SK-N-DZ (cell line): ENCODE results near the gene CHST4. TPM values are rescaled to one million over a fixed set of nuclear protein-coding genes. Genes with fewer than 3 reads are reported as not detected.
A peak's percentile ranks its signal among the peaks of the same experiment; 100 is the strongest.
"Not testable (repeated sequence)": the region's sequence is repeated elsewhere in the genome, so short reads cannot be mapped to it uniquely, and the experiment has no call there.

Experiments
- DNase-seq: peaks from one replicate; pipeline ENCODE4 v3.0.0-alpha.2; 2015; ENCODE audit warnings: low spot score
- polyA plus RNA-seq, 2 experiments: library from polyadenylated mRNA; depleted of rRNA; stranded (reverse); fragments of >200 nt; gene quantifications; 2 replicates each; pipeline ENCODE4 v1.2.3, GENCODE V29; 2014

CHST4 gene
- polyA plus RNA-seq (2014; cell fraction: cytosol; rRNA removed): not detected in 2 replicates
- not detected in 2 replicates for polyA plus RNA-seq (2014; cell fraction: nucleus; rRNA removed)

DNA sequence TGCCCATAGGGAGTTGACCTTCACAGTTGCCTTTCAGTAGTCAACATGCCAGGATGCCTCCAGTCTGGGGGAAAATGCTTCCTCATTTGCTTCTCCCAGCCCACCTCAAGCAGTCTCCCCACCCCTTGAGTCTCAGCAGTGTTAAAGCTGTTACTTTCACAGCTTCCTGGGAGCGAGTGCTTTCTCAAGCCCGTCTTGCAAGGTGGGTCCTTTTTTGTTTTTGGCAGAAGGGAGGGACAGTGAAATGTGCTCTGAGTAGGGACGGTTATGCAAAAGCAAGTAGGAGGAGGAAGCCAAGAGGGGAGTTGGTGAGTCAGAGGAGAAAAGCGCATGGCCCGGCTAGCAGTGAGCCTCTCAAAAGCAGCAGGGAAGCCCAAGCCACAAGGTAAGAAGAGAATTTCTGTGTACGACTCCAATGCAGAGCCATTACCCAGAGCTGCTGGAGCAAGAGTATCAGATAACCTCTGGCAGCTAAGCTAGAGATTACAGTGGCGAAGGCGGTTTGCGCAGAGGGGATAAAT lies at the start of gene CHST4:
Gene CHST4 (plus strand): TSS at position 316 of the 521 bp plus-strand sequence. CDS start 10,252 bp downstream, outside the sequence.
- no peak for DNase-seq

DNA sequence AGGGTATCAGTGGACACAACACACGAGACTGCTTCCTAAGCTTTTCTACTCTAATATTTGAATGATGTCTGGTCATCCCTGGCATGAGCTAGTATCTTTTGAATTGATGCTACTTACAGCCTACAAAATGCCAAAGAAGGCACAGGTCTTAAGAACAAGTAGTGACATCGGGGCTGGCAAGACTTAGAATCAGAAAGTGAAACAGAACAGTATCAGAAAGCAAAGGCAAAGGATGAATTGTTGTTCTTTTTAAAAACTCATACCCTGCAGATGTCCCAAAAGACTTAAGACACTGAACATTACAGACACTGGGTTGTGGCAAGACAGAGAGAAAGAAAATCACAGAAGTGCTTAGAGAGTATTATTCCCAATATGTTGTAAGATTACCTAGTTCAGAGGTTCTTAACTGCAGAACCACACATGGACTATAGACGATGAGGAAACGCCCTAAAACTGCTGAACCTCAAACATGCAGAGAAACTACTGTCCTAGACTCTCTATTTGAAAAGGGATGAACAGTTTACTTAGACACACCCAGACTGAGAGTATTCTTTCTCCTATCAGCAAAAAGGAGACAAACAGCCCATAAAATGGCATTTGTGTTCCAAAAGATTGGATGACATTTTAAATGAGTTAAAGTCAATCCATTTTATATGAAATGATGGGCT lies 49.6 kb upstream of the CHST4 start:
- no peak for DNase-seq

GRCh38 chr16:71479420-71479819 lies 46.8 kb upstream of the CHST4 start:
- DNase-seq: peak; percentile 13

DNA sequence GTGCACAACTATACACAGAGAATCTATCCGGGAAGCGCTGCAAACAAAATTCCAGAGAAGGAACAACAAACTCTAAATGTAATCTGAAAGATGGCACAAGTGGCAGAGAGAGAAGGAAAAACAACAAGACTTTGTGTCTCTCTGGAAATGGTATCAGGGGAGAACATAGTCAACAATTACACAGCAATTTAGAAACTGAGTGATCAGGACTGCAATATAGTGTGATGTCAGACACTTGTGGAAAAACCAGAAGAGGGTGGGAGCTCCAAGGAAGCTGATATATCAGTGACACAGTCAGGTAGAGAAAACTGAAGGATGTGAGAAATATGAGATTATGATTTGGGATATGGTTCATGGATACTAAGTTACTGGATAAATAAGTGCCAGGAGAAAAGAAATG lies 45.3 kb upstream of the CHST4 start:
- no peak for DNase-seq

- no peak for DNase-seq
Measured at GRCh38 chr16:71482569-71482968, 43.7 kb upstream of the CHST4 start.

DNA sequence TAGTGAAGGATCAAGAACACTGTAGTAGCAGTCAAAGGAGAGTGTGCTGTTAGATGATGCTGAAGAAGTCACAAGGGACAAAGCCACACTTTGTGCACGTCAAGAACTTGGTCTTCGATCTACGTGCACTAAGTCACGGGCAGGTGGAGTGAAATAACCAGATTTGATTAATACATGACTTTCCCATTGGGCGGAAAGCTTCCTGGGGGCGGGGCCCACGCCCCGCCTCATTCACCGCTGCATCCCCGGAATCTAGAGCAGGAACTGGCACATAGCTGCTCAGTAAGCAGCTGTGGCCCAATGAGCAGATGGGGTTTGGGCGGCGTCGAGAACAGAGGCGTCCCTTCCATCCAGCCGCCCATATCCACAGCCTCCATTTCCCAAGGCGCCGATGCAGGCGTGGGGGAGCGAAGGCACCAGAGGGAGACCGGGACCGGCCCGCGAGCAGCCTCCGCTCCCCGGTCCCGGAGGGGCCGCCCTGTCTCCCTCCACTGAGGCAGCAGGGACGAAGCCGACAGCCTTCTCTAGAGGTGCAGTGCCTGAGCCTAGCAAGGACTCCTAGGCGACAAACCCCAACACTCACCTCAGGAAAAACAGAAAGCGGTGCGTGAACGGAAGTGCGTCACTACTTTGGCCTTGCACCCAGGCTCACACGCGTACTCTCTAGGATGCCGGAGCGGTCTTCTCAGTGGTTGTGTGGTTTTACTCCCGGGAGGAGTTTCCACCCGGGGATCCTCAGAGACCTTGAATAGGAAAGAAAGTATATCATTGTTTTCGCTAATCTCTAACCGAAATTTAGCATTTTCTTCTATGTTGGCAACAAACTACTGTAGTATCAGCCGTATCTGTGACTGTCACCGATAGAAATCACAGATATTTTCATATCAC lies 42.0 kb upstream of the CHST4 start:
- peak; percentile 91 for DNase-seq

GRCh38 chr16:71489122-71489521 lies 37.1 kb upstream of the CHST4 start, which contains the start of gene ZNF19:
ZNF19 (minus strand) TSS chr16:71489324; CDS start chr16:71482114, 7,210 bp downstream.
- no peak for DNase-seq

DNA sequence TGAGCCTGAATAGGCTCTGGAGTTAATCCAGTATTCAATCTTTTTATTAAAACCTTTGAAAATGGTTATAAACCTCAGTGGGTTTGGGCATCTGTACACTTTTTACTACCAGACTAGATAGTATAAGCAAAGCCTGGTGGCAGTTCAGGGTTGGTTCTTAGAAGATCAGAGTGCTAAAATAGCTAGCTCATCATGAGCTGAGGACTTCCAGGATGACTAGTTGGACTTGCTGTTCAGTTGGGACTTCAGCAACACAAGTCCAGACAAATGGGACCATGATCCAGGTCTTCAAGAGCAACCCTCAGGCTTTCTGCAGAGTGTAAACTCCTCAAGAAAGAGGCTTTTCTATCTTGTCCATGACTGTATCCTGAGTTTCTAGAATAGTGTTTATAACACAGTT lies 35.9 kb upstream of the CHST4 start:
- DNase-seq: no peak

DNA sequence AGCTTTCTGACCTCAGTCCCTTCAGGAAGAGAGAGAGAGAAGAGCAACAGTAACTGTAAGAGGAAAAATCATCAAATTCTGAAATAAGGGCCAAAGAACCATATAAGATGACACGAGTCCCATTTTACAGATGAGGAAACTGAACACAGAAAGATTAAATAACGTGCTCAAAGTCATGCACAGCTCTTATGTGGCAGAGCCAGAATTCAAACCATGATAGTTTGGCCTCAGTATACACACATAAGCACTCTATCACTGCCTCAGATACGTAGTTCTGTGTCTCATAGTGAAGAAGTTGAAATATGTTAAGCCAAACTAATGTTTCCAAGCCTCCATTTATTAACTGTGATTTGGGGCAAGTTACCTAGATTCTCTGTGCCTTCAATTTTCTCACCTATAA lies 35.2 kb upstream of the CHST4 start:
- no peak for DNase-seq

DNA sequence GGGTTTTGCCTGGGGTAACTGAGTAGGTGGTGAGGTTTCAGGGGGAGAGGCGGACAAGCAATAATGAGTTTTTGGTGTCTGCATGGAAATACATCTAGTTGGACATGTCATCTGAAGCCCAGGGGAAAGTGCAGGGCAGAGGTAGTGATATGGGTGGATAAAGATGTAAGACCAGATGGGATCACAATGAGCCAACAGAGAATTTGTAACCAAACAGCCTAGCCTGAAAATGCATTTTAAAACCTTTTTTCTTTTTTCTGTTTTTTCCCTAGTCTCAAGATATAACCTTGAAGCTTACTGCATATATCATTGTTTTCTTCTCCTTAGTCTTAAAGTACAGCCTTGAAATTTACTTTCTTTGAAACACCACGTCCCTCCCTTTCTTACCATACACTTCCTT lies 33.4 kb upstream of the CHST4 start:
- DNase-seq: no peak

GRCh38 chr16:71493213-71493612 lies 33.0 kb upstream of the CHST4 start:
- DNase-seq: no peak

DNA sequence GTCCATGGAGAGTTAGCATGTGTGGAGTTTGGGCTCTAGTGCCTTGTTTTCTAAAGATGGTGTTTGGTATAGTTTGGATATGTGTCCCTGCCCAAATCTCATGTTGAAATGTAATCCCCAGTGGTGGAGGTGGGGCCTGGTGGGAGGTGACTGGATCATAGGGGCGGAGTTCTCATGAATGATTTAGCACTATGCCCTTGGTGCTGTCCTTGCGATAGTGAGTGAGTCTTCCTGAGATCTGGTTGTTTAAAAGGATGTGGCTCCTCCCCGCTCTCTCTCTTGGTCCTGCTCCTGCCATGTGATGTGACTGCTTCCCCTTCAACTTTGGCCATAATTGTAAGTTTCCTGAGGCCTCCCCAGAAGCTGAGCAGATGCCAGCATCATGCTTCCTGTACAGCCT lies 28.2 kb upstream of the CHST4 start:
- no peak for DNase-seq

GRCh38 chr16:71499775-71500364 lies 26.4 kb upstream of the CHST4 start:
- DNase-seq: peak; percentile 61

- DNase-seq: no peak
Measured at GRCh38 chr16:71500964-71501363, 25.3 kb upstream of the CHST4 start.

GRCh38 chr16:71501547-71501946 lies 24.7 kb upstream of the CHST4 start:
- no peak for DNase-seq

- not testable (repeated sequence) for DNase-seq
Measured at GRCh38 chr16:71504051-71504450, 22.2 kb upstream of the CHST4 start.

- no peak for DNase-seq
Measured at GRCh38 chr16:71504901-71505300, 21.3 kb upstream of the CHST4 start.

DNA sequence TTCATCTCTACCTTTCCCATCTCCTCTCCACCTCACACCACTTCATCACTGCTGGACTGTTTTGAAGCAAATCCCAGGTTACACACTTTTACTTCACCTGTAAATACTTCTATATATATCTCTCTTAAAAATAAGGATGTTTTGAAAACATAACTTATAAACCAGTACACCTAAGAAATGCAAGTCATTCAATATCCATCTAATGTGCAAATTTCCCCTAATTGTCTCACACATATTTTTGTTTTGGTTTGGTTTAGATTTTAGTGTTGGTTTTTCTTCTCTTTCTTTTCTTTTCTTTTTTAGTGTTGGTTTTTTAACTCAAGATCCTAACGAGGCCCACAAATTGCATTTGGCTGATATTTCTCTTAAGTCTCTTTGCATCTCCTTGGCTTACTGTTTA lies 19.2 kb upstream of the CHST4 start:
- no peak for DNase-seq

- no peak for DNase-seq
Measured at GRCh38 chr16:71513302-71513701, 12.9 kb upstream of the CHST4 start.

- DNase-seq: no peak
Measured at GRCh38 chr16:71514476-71514875, 11.8 kb upstream of the CHST4 start.

GRCh38 chr16:71515026-71515425 lies 11.2 kb upstream of the CHST4 start:
- no peak for DNase-seq

DNA sequence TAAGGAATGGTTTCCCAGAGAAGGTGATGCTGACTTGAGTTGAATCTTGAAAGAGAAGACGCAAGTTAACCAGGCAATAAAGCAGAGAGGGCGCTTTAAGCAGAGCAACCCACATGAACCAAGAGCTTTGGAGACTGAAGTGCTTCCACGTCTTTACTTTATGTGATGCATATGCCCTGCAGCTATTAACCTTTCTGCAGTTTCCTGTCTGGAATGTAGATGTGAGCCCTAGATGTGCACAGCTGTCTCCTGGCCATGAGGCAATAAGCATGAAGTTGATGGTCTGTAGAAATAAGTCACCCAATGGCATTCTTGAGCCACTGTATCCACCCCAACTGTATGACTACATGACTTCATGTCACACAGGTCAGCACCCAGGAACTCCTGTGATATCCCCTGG lies 5.7 kb upstream of the CHST4 start:
- no peak for DNase-seq
